ENCODE results near the gene TMEM255B. TPM values are rescaled to one million over a fixed set of nuclear protein-coding genes. Genes with fewer than 3 reads are reported as not detected.

The TMEM255B gene
- total RNA-seq, 1 donor from 2014 or later = 0.89 TPM

GRCh38 chr13:113813070-113813748 lies 54.2 kb downstream of the TMEM255B start:
- Mint-ChIP-seq H3K4me1 (ENCODE audit: unreplicated experiment) (peaks cover 22% of the 10 kb centered on the region), H3K9me3 (ENCODE audit: unreplicated experiment) (no peaks in the 10 kb centered on the region), H3K4me3 (ENCODE audit: unreplicated experiment) (no peak overlapping the region), H3K27ac (ENCODE audit: unreplicated experiment) (no peak overlapping the region), H3K36me3 (ENCODE audit: unreplicated experiment) (no peaks in the 10 kb centered on the region), H3K27me3 (ENCODE audit: unreplicated experiment) (peaks cover 2% of the 10 kb centered on the region)
- no peak for DNase-seq (ENCODE audit: extremely low spot score, unreplicated experiment)
- TF ChIP-seq CTCF (IDR thresholded peaks at IDR 0.05) = no peak

GRCh38 chr13:113813749-113814434 lies 54.9 kb downstream of the TMEM255B start:
- no peaks in the 10 kb centered on the region for H3K9me3 Mint-ChIP-seq (ENCODE audit: unreplicated experiment)
- H3K27ac Mint-ChIP-seq (ENCODE audit: unreplicated experiment) = no peak overlapping the region
- no peak overlapping the region for H3K4me3 Mint-ChIP-seq (ENCODE audit: unreplicated experiment)

GRCh38 chr13:113814435-113814821 lies 55.4 kb downstream of the TMEM255B start:
- no peaks in the 10 kb centered on the region for H3K36me3 Mint-ChIP-seq (ENCODE audit: unreplicated experiment)

More at GRCh38 chr13:113813749-113814434, 54.9 kb downstream of the TMEM255B start:
- peaks cover 2% of the 10 kb centered on the region for H3K27me3 Mint-ChIP-seq (ENCODE audit: unreplicated experiment)
- no peak for DNase-seq (ENCODE audit: extremely low spot score, unreplicated experiment)
- H3K4me1 Mint-ChIP-seq (ENCODE audit: unreplicated experiment) = peaks cover 22% of the 10 kb centered on the region
- no peak for TF ChIP-seq CTCF (IDR thresholded peaks at IDR 0.05)
- no peaks in the 10 kb centered on the region for H3K36me3 Mint-ChIP-seq (ENCODE audit: unreplicated experiment)

GRCh38 chr13:113815151-113816058 lies 56.4 kb downstream of the TMEM255B start:
- no peaks in the 10 kb centered on the region for H3K27me3 Mint-ChIP-seq (ENCODE audit: unreplicated experiment)
- no peak for TF ChIP-seq CTCF (IDR thresholded peaks at IDR 0.05)
- no peak overlapping the region for H3K27ac Mint-ChIP-seq (ENCODE audit: unreplicated experiment)
- no peak overlapping the region for H3K4me3 Mint-ChIP-seq (ENCODE audit: unreplicated experiment)
- no peak for DNase-seq (ENCODE audit: extremely low spot score, unreplicated experiment)
- H3K4me1 Mint-ChIP-seq (ENCODE audit: unreplicated experiment) = peaks cover 25% of the 10 kb centered on the region
- H3K36me3 Mint-ChIP-seq (ENCODE audit: unreplicated experiment) = no peaks in the 10 kb centered on the region
- H3K9me3 Mint-ChIP-seq (ENCODE audit: unreplicated experiment) = no peaks in the 10 kb centered on the region

More at GRCh38 chr13:113814435-113814821, 55.4 kb downstream of the TMEM255B start:
- TF ChIP-seq CTCF (IDR thresholded peaks at IDR 0.05) = no peak
- no peak for DNase-seq (ENCODE audit: extremely low spot score, unreplicated experiment)
- Mint-ChIP-seq H3K27me3 (ENCODE audit: unreplicated experiment) (peaks cover 2% of the 10 kb centered on the region), H3K27ac (ENCODE audit: unreplicated experiment) (no peak overlapping the region), H3K4me1 (ENCODE audit: unreplicated experiment) (peaks cover 22% of the 10 kb centered on the region), H3K4me3 (ENCODE audit: unreplicated experiment) (no peak overlapping the region), H3K9me3 (ENCODE audit: unreplicated experiment) (no peaks in the 10 kb centered on the region)
